ENCODE results near the gene CTIF. TPM values are rescaled to one million over a fixed set of nuclear protein-coding genes. Genes with fewer than 3 reads are reported as not detected.

CTIF gene
- total RNA-seq, 1 donor from 2014 or later = 51.5 TPM

DNA sequence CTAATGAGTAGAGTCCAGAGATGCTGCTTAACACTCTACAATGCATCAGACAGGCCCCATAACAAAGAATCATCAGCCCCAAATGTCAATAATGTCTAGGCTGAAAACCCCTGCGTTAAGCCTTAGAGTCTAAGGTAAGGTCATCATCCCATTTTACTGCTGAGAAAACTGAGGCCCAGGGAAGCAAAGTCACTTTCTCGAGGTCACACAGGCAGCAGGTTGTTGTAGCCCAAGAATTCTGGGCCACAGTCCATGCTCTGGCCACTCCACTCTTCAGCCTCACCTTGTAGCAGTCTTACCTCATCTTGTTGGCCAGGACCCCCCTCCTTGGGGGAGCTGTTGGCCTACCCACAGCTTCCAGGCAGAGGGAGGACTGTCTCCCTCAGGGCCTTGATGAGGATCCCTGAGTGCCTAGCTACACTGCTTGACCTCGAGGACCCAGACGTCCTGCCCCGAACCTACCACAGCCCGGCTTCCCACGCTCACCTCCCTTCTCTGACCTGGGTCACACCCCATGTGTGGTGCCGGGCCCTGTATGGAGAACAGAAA, 357.6 kb downstream of the CTIF start:
- no peak overlapping the region for H3K27ac Mint-ChIP-seq (ENCODE audit: unreplicated experiment)
- no peaks in the 10 kb centered on the region for H3K36me3 Mint-ChIP-seq (ENCODE audit: low read depth, unreplicated experiment)
- H3K27me3 Mint-ChIP-seq (ENCODE audit: unreplicated experiment) = peaks cover 3% of the 10 kb centered on the region
- DNase-seq (ENCODE audit: low spot score) = no peak
- TF ChIP-seq, protein P1, sequence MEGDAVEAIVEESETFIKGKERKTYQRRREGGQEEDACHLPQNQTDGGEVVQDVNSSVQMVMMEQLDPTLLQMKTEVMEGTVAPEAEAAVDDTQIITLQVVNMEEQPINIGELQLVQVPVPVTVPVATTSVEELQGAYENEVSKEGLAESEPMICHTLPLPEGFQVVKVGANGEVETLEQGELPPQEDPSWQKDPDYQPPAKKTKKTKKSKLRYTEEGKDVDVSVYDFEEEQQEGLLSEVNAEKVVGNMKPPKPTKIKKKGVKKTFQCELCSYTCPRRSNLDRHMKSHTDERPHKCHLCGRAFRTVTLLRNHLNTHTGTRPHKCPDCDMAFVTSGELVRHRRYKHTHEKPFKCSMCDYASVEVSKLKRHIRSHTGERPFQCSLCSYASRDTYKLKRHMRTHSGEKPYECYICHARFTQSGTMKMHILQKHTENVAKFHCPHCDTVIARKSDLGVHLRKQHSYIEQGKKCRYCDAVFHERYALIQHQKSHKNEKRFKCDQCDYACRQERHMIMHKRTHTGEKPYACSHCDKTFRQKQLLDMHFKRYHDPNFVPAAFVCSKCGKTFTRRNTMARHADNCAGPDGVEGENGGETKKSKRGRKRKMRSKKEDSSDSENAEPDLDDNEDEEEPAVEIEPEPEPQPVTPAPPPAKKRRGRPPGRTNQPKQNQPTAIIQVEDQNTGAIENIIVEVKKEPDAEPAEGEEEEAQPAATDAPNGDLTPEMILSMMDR (IDR thresholded peaks at IDR 0.05; ENCODE audit: unreplicated experiment) = no peak
- peaks cover 4% of the 10 kb centered on the region for H3K4me1 Mint-ChIP-seq (ENCODE audit: unreplicated experiment)
- H3K4me3 Mint-ChIP-seq (ENCODE audit: unreplicated experiment) = no peak overlapping the region
- H3K9me3 Mint-ChIP-seq (ENCODE audit: unreplicated experiment) = no peaks in the 10 kb centered on the region

DNA sequence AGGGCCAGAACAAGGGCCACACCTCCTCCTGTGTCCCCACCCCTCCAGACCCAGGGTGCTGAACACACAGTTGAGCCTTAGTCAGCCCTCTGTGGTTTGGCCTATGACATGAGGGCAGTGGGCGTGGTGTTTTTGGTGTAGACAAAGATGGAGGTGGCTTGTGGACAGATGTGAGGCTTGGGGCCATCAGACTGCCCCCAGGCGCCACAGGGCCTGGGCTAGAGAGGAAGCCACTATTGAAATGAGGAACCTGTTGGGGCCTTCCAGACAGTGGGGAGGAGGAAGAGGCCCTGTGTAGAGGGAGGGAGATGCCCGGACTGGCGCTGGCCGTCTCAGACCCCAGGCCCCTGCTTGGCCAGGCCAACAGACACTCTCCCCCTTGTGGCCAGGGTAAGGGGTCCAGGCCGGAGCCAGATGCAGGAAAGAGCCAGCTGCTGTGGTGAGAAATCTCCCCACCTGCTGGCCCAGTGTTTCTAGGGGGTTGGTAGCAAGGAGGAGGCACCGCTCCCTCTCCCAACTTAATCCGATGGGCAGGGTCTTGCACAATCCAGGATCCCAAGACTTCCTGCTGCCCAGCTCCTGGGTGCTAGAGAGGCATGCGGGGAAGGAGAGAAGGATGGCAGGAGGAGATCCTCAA, 358.2 kb downstream of the CTIF start:
- peak; percentile 45 for DNase-seq (ENCODE audit: low spot score)
- TF ChIP-seq, protein P1 (IDR thresholded peaks at IDR 0.05; ENCODE audit: unreplicated experiment) = no peak
- Mint-ChIP-seq H3K36me3 (ENCODE audit: low read depth, unreplicated experiment) (no peaks in the 10 kb centered on the region), H3K27ac (ENCODE audit: unreplicated experiment) (no peak overlapping the region), H3K4me3 (ENCODE audit: unreplicated experiment) (no peak overlapping the region), H3K9me3 (ENCODE audit: unreplicated experiment) (no peaks in the 10 kb centered on the region), H3K4me1 (ENCODE audit: unreplicated experiment) (peaks cover 4% of the 10 kb centered on the region), H3K27me3 (ENCODE audit: unreplicated experiment) (peaks cover 3% of the 10 kb centered on the region)

DNA sequence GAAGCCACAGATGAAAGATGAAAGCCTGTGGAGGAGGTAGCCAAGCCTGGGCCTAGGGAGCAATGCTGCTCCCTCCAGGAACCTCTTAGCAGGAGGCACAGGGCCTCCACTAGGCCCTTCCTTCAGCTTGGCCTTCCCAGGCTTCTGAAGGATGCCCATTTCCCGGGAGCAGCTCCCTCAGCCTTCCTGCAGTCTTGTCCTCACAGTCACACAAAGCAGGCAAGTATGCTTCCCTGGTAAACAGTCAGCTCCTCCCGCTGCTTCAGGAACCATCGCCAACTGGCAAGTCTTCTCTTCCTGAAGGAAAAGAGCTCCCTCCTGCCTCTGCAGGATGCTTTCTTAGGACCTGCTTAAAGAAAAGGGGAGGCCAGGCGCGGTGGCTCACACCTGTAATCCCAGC, 358.7 kb downstream of the CTIF start:
- no peak for DNase-seq (ENCODE audit: low spot score)
- peaks cover 4% of the 10 kb centered on the region for H3K4me1 Mint-ChIP-seq (ENCODE audit: unreplicated experiment)
- TF ChIP-seq, protein P1 (IDR thresholded peaks at IDR 0.05; ENCODE audit: unreplicated experiment) = no peak
- no peak overlapping the region for H3K4me3 Mint-ChIP-seq (ENCODE audit: unreplicated experiment)
- no peaks in the 10 kb centered on the region for H3K36me3 Mint-ChIP-seq (ENCODE audit: low read depth, unreplicated experiment)
- H3K27me3 Mint-ChIP-seq (ENCODE audit: unreplicated experiment) = peaks cover 3% of the 10 kb centered on the region
- H3K27ac Mint-ChIP-seq (ENCODE audit: unreplicated experiment) = no peak overlapping the region
- H3K9me3 Mint-ChIP-seq (ENCODE audit: unreplicated experiment) = no peaks in the 10 kb centered on the region

DNA sequence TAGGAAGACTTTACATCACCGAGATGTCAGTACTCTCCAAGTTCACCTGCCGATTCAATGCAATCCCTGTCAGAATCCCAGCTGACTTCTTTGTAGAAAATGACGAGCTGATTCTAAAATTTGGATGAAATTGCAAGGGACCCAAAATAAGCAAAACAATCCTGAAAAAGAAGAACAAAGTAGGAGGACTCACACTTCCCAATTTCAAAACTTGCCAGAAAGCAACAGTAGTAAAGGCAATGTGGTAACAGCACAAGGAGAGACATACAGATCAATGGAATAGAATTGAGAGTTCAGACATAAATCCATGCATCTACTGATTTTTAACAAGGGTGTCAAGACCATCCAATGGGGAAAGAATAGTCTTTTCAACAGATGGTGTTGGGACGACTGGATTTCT, 359.7 kb downstream of the CTIF start:
- H3K4me3 Mint-ChIP-seq (ENCODE audit: unreplicated experiment) = no peak overlapping the region
- peaks cover 4% of the 10 kb centered on the region for H3K4me1 Mint-ChIP-seq (ENCODE audit: unreplicated experiment)
- H3K27me3 Mint-ChIP-seq (ENCODE audit: unreplicated experiment) = peaks cover 2% of the 10 kb centered on the region
- no peak overlapping the region for H3K27ac Mint-ChIP-seq (ENCODE audit: unreplicated experiment)
- no peaks in the 10 kb centered on the region for H3K9me3 Mint-ChIP-seq (ENCODE audit: unreplicated experiment)
- H3K36me3 Mint-ChIP-seq (ENCODE audit: low read depth, unreplicated experiment) = no peaks in the 10 kb centered on the region
- no peak for DNase-seq (ENCODE audit: low spot score)
- TF ChIP-seq, protein P1 (IDR thresholded peaks at IDR 0.05; ENCODE audit: unreplicated experiment) = no peak

DNA sequence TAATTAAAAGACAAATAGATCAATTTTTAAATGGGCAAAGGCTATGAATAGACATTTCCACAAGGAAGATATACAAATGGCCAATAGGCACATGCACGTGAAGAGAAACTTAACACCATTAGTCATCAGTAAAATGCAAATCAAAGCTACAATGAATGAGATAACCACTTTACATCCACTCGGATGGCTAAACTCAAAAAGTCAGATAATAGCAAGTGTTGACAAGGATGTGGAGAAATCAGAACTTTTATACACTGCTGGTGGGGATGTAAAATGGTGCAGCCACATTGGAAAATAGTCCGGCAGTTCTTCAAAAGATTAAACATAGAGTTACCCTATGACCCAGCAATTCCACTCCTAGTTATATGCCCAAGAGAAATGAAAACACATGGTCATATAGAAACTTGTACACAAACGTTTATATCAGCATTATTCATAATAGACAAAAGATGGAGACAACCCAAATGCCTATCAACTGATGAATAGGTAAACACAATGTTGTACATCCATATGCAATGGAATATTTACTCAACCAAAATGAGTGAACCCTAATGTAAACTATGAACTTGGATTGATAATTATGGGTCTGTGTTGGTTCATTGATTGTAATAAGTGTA, 360.8 kb downstream of the CTIF start:
- Mint-ChIP-seq H3K27me3 (ENCODE audit: unreplicated experiment) (peaks cover 2% of the 10 kb centered on the region), H3K4me1 (ENCODE audit: unreplicated experiment) (peaks cover 4% of the 10 kb centered on the region), H3K4me3 (ENCODE audit: unreplicated experiment) (no peak overlapping the region), H3K9me3 (ENCODE audit: unreplicated experiment) (no peaks in the 10 kb centered on the region), H3K36me3 (ENCODE audit: low read depth, unreplicated experiment) (peaks cover 9% of the 10 kb centered on the region), H3K27ac (ENCODE audit: unreplicated experiment) (no peak overlapping the region)
- TF ChIP-seq, protein P1 (IDR thresholded peaks at IDR 0.05; ENCODE audit: unreplicated experiment) = no peak
- DNase-seq (ENCODE audit: low spot score) = no peak
